ENCODE measurements around the gene MAST2. TPM values are rescaled to one million over a fixed set of nuclear protein-coding genes. Genes with fewer than 3 reads are reported as not detected.

MAST2 gene
- total RNA-seq, 2 donors from 2014 or later, result 9.9 TPM

DNA sequence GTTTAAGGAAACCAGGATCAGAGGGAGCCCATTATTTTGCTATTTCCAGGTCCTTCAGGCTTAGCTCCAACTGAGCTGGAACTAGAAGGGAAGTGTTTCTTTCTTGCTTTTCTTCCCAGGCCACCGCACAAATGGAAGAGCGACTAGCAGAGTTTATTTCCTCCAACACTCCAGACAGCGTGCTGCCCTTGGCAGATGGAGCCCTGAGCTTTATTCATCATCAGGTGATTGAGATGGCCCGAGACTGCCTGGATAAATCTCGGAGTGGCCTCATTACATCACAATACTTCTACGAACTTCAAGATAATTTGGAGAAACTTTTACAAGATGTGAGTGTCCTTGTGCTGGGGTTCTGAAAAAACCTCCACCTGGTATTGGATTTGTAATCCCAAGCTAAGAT, 207.2 kb downstream of the MAST2 start:
- Histone ChIP-seq H3K36me3 (replicated peaks in 1 of 2; ENCODE audit: insufficient read depth in 1 of 2, low read depth in 2 of 2) (no peaks in the 10 kb centered on the region), H3K27ac (no peak overlapping the region), H3K27me3 (no peaks in the 10 kb centered on the region), H3K4me1 (no peaks in the 10 kb centered on the region), H3K9me3 (no peaks in the 10 kb centered on the region), H3K4me3 (no peak overlapping the region)
- no peak for ATAC-seq
- WGBS, 2 donors, result 91 to 93% methylated on average over 6 of the region's 6 CpGs
- intact Hi-C loops (cut with DNase I), result no loop called here
- no peak for DNase-seq
- TF ChIP-seq, protein P1, sequence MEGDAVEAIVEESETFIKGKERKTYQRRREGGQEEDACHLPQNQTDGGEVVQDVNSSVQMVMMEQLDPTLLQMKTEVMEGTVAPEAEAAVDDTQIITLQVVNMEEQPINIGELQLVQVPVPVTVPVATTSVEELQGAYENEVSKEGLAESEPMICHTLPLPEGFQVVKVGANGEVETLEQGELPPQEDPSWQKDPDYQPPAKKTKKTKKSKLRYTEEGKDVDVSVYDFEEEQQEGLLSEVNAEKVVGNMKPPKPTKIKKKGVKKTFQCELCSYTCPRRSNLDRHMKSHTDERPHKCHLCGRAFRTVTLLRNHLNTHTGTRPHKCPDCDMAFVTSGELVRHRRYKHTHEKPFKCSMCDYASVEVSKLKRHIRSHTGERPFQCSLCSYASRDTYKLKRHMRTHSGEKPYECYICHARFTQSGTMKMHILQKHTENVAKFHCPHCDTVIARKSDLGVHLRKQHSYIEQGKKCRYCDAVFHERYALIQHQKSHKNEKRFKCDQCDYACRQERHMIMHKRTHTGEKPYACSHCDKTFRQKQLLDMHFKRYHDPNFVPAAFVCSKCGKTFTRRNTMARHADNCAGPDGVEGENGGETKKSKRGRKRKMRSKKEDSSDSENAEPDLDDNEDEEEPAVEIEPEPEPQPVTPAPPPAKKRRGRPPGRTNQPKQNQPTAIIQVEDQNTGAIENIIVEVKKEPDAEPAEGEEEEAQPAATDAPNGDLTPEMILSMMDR (IDR thresholded peaks at IDR 0.05), result no peak
- TF ChIP-seq POLR2A (IDR thresholded peaks at IDR 0.05), result no peak

GRCh38 chr1:46011121-46011695, 207.8 kb downstream of the MAST2 start:
- intact Hi-C loops (cut with DNase I), result no loop called here
- WGBS, 2 donors, result 74 to 76% methylated on average over 7 of the region's 7 CpGs
- Histone ChIP-seq H3K4me1 (no peaks in the 10 kb centered on the region), H3K27me3 (no peaks in the 10 kb centered on the region), H3K36me3 (replicated peaks in 1 of 2; ENCODE audit: insufficient read depth in 1 of 2, low read depth in 2 of 2) (no peaks in the 10 kb centered on the region), H3K27ac (no peak overlapping the region), H3K4me3 (no peak overlapping the region), H3K9me3 (no peaks in the 10 kb centered on the region)
- DNase-seq, result no peak
- TF ChIP-seq, protein P1 (IDR thresholded peaks at IDR 0.05), result no peak
- no peak for TF ChIP-seq POLR2A (IDR thresholded peaks at IDR 0.05)
- ATAC-seq, result no peak

GRCh38 chr1:46012236-46012635, 208.8 kb downstream of the MAST2 start:
- H3K4me3 ChIP-seq, result no peak overlapping the region
- no peak overlapping the region for H3K27ac ChIP-seq
- 79 to 93% methylated on average over 1 of the region's 1 CpG for WGBS, 2 donors
- DNase-seq (no peak), ATAC-seq (no peak)
- H3K27me3 ChIP-seq, result no peaks in the 10 kb centered on the region
- TF ChIP-seq, protein P1 (IDR thresholded peaks at IDR 0.05), result no peak
- no peak for TF ChIP-seq POLR2A (IDR thresholded peaks at IDR 0.05)
- intact Hi-C loops (cut with DNase I), result no loop called here
- no peaks in the 10 kb centered on the region for H3K36me3 ChIP-seq (replicated peaks in 1 of 2; ENCODE audit: insufficient read depth in 1 of 2, low read depth in 2 of 2)
- H3K4me1 ChIP-seq, result no peaks in the 10 kb centered on the region
- no peaks in the 10 kb centered on the region for H3K9me3 ChIP-seq

DNA sequence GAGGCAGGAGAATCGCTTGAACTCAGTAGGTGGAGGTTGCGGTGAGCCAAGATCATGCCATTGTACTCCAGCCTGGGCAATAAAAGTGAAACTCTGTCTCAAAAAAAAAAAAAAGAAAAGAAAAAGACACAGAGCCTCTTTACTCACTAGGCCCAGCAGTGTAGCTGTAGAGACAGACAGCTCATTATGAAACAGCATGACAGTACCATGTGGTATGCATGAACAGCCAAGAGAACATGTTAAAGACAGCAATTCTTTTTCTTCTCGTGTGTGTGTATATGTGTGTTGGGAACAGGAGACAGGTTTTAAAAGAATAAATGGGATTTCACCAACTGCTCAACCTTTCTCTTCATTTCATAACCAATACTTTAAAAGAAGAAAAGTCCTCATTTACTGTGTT, 210.2 kb downstream of the MAST2 start:
- no peak for ATAC-seq

More for the DNA sequence above, 210.2 kb downstream of the MAST2 start:
- 88 to 94% methylated on average over 3 of the region's 3 CpGs for WGBS, 2 donors
- no peak for DNase-seq
- Histone ChIP-seq H3K9me3 (no peaks in the 10 kb centered on the region), H3K4me3 (no peak overlapping the region), H3K27me3 (no peaks in the 10 kb centered on the region), H3K36me3 (replicated peaks in 1 of 2; ENCODE audit: insufficient read depth in 1 of 2, low read depth in 2 of 2) (no peaks in the 10 kb centered on the region), H3K4me1 (no peaks in the 10 kb centered on the region), H3K27ac (no peak overlapping the region)
- TF ChIP-seq, protein P1 (IDR thresholded peaks at IDR 0.05), result no peak
- no peak for TF ChIP-seq POLR2A (IDR thresholded peaks at IDR 0.05)
- intact Hi-C loops (cut with DNase I), result no loop called here
